Airway epithelial cell (primary cell): Measurements from ENCODE around the gene SESN3. TPM values are rescaled to one million over a fixed set of nuclear protein-coding genes. Genes with fewer than 3 reads are reported as not detected.

Experiments used
- total RNA-seq: library from RNA; depleted of rRNA; stranded (reverse); fragments of >200 nt; gene quantifications from 2 replicates; pipeline ENCODE4 v1.2.3, GENCODE V29; 2015

The SESN3 gene
- 33.5 and 45.6 TPM in 2 replicates for total RNA-seq

GRCh38 chr11:95231127-95231880 is at the start of gene SESN3:
Gene SESN3 (minus strand): TSS chr11:95231202. CDS start chr11:95230860, 342 bp downstream.

Other genes with a start within 250 kb of the SESN3 start
- not detected in 2 replicates for gene KDM4E, start 205.9 kb downstream of the SESN3 start, total RNA-seq
- gene KDM4F, start 181.8 kb downstream of the SESN3 start, total RNA-seq: not detected in 2 replicates
- 22.9 and 30.1 TPM in 2 replicates for gene SRSF8, start 164.3 kb downstream of the SESN3 start, total RNA-seq
- gene ENDOD1, start 141.4 kb downstream of the SESN3 start, total RNA-seq: 40.3 and 41.8 TPM in 2 replicates